DMS53 treated with DMSO at 0.1 percent for 48 hours (cell line): ENCODE data around the gene TMEM156.

Experiments used
- DNase-seq: peaks from one replicate; lab custom pipeline; 2025; ENCODE audit not compliant: unreplicated experiment; lab: John Stamatoyannopoulos, UW

The TMEM156 gene

DNA sequence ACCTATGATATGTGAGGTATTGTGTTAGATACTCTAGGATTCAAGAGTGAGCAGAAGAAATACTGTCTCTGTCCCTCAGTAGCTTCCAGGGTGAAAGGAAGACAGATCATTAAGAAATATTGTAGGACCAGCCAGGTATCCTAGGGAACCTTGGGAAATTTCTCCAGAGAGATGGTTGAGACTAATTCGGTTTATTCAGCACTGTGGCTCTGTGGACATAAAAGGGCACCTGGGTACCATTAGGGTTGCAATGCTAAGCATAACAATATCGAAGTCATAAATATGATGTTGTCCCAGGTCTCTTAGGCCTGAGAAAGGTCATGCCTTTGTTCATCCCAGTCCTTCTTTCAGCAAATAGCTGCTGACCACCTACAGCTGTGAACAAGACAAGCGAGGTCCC lies 103.6 kb downstream of the TMEM156 start:
- no peak for DNase-seq

DNA sequence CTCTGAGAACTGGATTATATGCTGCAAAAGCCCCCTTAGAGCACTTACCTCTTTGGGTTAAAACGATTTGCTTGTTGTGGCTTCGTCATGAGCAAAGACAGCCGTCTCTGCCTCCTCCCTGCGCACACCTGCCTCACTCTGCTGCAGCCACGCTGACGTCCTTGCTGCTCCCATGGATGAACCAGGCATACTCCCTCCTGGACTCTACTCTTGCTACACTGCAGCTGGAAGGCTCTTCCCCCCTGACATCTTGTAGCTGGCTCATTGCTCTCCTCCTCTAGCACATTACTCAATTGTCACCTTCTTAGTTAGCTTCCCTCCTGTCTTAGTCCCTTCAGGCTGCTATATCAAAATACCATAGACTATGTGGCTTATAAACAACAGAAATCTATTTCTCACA lies 105.3 kb downstream of the TMEM156 start:
- DNase-seq: no peak

DNA sequence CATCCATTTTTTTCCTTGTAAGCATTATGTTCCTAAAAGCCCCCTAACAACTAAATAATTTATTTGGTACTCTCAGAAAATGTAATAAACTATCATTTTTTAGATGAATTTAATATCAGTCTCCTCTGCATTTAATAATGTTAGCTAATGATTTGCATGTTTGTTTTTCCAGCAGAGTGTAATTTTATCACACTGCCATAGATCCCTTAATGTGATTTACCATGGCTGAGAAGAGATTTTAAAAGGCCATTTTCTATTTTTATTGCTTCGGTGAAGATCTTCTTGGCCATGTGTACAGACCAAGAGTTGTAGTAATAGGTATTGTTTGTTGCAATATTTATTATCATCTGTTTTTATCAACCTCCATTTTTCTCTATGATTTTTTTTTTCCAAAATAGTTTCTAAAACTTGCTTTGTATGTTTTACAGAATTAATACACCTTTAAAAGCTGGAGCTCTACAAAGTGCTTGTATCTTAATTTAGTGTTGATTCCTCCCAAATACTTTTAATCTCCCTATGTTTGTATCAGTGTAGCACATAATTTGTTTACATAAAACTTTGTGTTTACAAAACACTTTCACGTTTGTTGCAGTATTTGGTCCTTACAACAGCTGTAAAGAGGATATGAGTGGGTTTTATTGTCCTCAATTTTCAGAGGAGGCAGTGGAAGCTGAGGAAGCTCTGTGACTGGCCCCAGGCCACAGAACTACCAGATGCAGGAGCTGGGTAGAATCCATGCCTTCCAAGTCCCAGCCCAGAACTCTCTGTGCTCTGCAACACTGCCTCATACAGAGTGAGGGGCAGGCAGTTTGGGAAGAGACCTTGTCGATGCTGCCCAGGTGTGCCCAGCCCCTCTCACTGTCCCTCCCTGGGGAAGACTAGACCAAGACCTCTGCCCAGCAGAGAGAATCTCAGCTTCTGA lies 106.5 kb downstream of the TMEM156 start:
- no peak for DNase-seq

DNA sequence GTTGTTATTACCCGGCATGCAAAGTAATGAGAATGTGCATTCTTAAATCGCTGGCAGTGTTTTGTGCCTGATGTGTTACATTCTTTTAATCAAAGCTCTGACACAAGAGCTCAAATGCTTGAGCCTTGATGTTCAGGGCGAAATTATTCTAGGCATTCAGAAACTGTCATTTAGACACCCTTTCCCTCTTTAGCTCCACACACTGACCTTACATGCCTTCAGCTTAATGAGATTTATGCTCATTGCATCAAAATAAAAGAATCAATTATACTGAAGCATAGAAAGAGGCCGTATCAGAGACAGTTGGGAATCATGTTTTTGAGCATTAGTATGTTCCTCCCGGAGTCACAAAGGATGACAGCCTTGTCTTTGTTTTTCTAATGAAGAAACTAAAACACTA lies 107.9 kb downstream of the TMEM156 start:
- DNase-seq: no peak

- DNase-seq: no peak
Observed at GRCh38 chr4:38923746-38924145, 108.5 kb downstream of the TMEM156 start.

DNA sequence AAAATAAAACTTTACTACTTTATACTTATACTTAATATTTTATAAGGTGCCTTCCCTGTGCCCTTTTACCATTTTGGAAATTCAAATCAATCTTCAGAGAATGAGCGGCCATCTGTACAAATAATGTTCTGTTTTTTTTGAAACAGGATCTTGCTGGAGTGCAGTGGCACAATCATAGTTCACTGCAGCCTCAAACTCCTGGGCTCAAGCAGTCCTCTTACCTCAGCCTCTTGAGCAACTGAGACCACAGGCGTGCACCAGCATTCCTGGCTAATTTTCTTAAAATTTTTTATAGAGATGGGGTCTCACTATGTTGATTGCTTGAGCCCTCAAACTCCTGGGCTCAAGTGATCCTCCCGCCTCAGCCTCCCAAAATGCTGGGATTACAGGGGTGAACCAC lies 111.1 kb downstream of the TMEM156 start:
- DNase-seq: no peak

DNA sequence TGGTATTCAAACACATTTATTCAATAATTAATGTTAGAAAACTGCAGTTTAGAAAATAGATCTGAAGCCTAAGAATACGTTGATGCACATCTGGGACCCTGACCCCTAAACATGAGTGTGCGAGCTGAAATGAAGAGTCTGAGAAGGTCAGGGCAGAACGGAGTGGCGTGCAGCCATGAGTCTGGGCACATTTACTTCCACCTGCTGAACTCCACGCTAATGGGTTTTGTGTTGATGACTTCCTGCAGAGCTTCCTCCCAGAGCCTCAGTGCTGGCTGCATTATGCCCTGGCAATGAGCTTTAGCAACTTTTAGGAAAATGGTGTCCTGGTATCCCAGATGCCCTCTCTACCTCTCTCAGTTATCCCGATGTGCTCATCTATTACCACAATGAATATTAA lies 111.5 kb downstream of the TMEM156 start:
- no peak for DNase-seq

DNA sequence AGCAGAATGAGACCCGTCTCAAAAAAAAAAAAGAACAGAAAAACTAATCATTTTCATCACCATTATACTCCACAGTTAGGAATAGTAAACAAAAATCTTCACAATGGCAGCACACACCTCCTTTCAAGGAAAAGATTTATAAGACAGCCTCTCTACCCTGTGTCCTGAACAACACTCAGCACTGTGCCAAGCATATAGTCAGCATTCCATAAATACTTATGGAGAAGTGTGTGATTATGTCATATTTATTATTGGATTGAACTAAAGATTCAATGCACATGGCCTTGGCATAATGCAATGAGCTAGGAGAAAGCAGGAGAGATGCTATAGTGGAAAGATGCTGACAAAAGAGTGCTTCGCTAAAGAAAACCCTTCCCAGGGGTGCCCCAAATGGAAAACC lies 112.0 kb downstream of the TMEM156 start:
- no peak for DNase-seq

DNA sequence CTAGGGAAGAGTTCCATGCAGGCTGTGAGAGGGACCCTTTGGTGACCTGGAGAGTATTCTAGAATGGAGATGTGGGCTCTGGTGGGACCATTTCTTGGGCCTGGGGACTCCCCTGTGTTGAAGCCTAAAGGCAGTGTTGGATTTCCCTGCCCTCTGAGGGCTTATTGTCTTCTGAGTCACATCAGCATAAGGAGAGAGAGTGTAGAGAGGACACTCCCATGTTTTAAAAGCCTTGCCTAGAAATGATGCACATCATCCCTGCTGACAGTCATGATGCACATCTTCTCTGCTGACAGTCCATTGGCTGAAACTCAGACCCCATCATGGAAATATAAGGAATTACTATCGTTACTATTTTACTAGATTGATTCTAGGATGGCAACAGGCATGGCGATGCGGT lies 112.7 kb downstream of the TMEM156 start:
- DNase-seq: no peak

- no peak for DNase-seq
Observed at GRCh38 chr4:38917481-38918025, 114.7 kb downstream of the TMEM156 start.
